Measurements from ENCODE around the gene S100A13.

DNA sequence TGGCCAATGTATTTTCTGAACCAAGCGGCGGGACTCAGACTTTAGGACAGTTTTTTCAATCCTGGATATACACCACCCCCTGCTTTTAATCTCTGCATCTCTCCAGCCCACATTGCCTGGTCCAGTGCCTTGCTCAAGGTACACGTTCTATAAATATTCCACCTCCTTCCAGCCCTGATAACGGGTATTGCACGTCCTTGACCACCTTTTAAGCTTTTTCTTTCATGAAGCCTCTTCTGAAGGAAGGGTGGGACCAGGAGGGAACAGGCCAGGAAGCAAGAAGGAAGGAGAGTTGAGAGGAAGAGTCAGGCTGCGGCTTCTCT is 17.8 kb downstream of the S100A13 start:
- TF ChIP-seq YY1 (IDR thresholded peaks at IDR 0.05; ENCODE audit: insufficient read depth, insufficient read length) = no peak
- TF ChIP-seq ZNF274 (IDR thresholded peaks at IDR 0.05; ENCODE audit: low read depth, low read length) = no peak
- no peak for TF ChIP-seq SUZ12 (IDR thresholded peaks at IDR 0.05; ENCODE audit: extremely low read depth, insufficient read depth, insufficient read length)
